GM12874 (cell line): Measurements from ENCODE around the gene SLC25A47.

Experiments
- TF ChIP-seq, protein P1 (sequence below): IDR thresholded peaks from 2 replicates; pipeline ENCODE4 v1.5.1; 2011; ENCODE audit warnings: low read depth, mild to moderate bottlenecking, control low read depth, low read length, moderate library complexity; ENCODE audit not compliant: insufficient read depth

The SLC25A47 gene

GRCh38 chr14:100370003-100370402, 46.9 kb downstream of the SLC25A47 start:
- TF ChIP-seq, protein P1, sequence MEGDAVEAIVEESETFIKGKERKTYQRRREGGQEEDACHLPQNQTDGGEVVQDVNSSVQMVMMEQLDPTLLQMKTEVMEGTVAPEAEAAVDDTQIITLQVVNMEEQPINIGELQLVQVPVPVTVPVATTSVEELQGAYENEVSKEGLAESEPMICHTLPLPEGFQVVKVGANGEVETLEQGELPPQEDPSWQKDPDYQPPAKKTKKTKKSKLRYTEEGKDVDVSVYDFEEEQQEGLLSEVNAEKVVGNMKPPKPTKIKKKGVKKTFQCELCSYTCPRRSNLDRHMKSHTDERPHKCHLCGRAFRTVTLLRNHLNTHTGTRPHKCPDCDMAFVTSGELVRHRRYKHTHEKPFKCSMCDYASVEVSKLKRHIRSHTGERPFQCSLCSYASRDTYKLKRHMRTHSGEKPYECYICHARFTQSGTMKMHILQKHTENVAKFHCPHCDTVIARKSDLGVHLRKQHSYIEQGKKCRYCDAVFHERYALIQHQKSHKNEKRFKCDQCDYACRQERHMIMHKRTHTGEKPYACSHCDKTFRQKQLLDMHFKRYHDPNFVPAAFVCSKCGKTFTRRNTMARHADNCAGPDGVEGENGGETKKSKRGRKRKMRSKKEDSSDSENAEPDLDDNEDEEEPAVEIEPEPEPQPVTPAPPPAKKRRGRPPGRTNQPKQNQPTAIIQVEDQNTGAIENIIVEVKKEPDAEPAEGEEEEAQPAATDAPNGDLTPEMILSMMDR = no peak

DNA sequence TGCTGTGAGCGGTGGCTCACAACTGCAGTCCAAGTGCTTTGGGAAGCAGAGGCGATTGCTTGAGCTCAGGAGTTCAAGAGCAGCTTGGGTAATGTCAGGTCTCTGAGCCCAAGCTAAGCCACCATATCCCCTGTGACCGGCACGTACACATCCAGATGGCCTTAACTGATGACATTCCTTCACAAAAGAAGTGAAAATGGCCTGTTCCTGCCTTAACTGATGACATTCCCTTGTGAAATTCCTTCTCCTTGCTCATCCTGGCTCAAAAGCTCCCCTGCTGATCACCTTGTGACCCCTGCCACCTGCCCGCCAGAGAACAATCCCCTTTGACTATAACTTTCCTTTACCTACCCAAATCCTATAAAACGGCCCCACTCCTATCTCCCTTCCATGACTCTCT, 48.6 kb downstream of the SLC25A47 start:
- TF ChIP-seq, protein P1 = no peak

DNA sequence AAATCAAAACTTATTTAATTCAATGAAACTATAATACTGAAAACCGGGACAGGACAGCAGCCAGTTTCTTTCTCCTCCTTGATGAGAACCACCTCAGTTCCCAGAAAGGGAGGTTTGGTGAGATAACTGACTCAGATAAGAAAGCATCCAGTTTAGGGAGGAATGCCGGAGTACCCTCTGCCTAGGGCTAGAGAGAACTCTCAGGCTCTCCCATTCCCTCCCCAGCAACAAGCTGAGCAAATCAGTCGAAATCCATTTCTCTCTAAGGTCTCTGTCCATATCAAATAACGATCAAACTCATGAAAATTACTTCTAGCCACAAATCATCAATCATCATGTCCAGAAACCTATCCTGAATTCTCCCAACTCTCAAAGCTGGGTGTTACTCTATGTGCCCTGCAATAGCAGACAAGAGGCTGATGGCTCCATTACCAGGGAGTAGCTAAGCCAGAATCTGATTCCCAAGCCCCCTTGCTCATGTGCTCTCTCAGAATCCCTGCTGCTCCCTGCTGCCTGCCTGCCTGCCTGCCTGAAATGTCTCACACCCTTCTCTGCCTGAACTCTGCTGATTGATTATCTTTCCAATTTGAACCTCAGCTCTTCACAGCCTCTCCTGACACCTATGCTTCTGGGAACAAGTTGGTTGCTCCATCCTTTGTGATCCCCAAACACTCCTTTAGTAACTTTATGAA, 49.4 kb downstream of the SLC25A47 start:
- TF ChIP-seq, protein P1 = no peak

DNA sequence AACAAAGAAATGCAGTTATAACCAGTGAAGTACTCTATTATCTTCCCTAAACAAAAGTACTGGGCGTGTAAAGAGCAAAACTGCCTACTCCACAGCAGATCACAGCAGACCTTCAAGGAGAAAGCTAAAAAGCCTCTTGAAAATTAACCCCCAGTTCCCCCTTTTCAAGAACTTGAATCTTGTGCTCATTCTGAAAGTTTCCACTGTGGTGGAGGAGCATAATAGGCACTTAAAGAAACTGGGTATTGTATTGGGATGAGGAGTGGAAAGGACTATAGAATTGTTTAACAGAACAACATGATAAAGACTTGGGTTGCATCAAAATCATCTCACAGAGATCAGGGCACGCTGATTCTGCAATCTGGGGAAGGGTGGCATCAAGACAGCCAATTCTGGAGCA, 51.1 kb downstream of the SLC25A47 start:
- TF ChIP-seq, protein P1 = no peak

DNA sequence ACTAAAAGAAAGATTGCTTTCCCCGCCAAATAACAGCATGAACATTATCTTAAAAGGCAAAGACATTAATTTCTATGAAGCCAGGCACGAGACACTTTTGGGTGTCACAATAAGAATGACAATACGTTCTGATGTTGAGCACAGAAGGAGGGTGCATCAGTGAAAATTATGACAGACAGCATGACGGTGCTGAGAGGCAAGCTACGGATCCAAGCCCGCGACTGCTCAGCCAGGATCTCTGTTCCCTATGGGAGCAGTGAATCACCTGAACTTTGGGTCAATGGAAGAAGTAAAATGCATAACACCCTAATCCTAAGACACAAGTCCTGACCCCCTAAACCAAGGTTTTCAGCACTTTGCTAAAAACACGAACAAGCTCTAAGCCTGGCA, 51.7 kb downstream of the SLC25A47 start:
- TF ChIP-seq, protein P1 = no peak

- TF ChIP-seq, protein P1 = no peak
Observed at GRCh38 chr14:100375266-100375962, 52.3 kb downstream of the SLC25A47 start.

- TF ChIP-seq, protein P1 = no peak
Observed at GRCh38 chr14:100375963-100376735, 53.0 kb downstream of the SLC25A47 start, which contains the start of gene WDR25. Gene WDR25 (plus strand): TSS chr14:100376485.
